ENCODE data around the gene NFS1.
"Not testable (repeated sequence)": the region's sequence is repeated elsewhere in the genome, so short reads cannot be mapped to it uniquely, and the experiment has no call there.

NFS1 gene

GRCh38 chr20:35699127-35699956 lies at the start of gene NFS1, which contains the start of gene ROMO1:
TSS of gene NFS1 (minus strand) at chr20:35699352. CDS start at chr20:35699288, 64 bp downstream.
TSS of gene ROMO1 (plus strand) at chr20:35699405. CDS start at chr20:35699633, 228 bp downstream.
- Histone ChIP-seq H3K79me2 (ENCODE audit: low read length) (peaks cover 40% of the 10 kb centered on the region), H3K9me3 (ENCODE audit: insufficient read depth, low read length) (no peaks in the 10 kb centered on the region)
- TF ChIP-seq EZH2phosphoT487 (IDR thresholded peaks at IDR 0.05; ENCODE audit: low read depth) (no peak), CTCF (IDR thresholded peaks at IDR 0.05; ENCODE audit: low read depth, low read length) (peak; percentile 31)

GRCh38 chr20:35744492-35744841 lies 45.3 kb upstream of the NFS1 start:
- Histone ChIP-seq H4K20me1 (ENCODE audit: insufficient read depth, low read length) (peaks cover 18% of the 10 kb centered on the region), H3K4me1 (ENCODE audit: low read length) (peaks cover 23% of the 10 kb centered on the region), H3K79me2 (ENCODE audit: low read length) (peaks cover 38% of the 10 kb centered on the region), H3K36me3 (replicated peaks; ENCODE audit: low read depth, low read length) (peaks cover 20% of the 10 kb centered on the region), H3K4me2 (ENCODE audit: low read length) (peak overlapping the region; percentile 84)
- not testable (repeated sequence) for H3K27me3 ChIP-seq (ENCODE audit: low read depth, low read length); H3K9me3 ChIP-seq (ENCODE audit: insufficient read depth, low read length); H3K9ac ChIP-seq (ENCODE audit: low read length); H2AFZ ChIP-seq (ENCODE audit: low read depth, low read length); H3K4me3 ChIP-seq (ENCODE audit: low read length); H3K27ac ChIP-seq (ENCODE audit: low read length)

More at GRCh38 chr20:35699127-35699956, at the start of gene NFS1, which contains the start of gene ROMO1:
- Histone ChIP-seq H4K20me1 (ENCODE audit: insufficient read depth, low read length) (peaks cover 13% of the 10 kb centered on the region), H3K9ac (ENCODE audit: low read length) (peak within 1 kb of the TSS; percentile 82), H3K27ac (ENCODE audit: low read length) (peak within 1 kb of the TSS; percentile 64), H3K4me3 (ENCODE audit: low read length) (peak within 1 kb of the TSS; percentile 80), H3K36me3 (replicated peaks; ENCODE audit: low read depth, low read length) (peaks cover 29% of the 10 kb centered on the region), H2AFZ (ENCODE audit: low read depth, low read length) (peak within 1 kb of the TSS; percentile 73), H3K4me2 (ENCODE audit: low read length) (peak within 1 kb of the TSS; percentile 72), H3K4me1 (ENCODE audit: low read length) (peaks cover 19% of the 10 kb centered on the region), H3K27me3 (ENCODE audit: low read depth, low read length) (no peaks in the 10 kb centered on the region)

GRCh38 chr20:35743693-35744491 lies 44.7 kb upstream of the NFS1 start:
- Histone ChIP-seq H3K4me3 (ENCODE audit: low read length) (peak overlapping the region; percentile 83), H3K27ac (ENCODE audit: low read length) (peak overlapping the region; percentile 89), H2AFZ (ENCODE audit: low read depth, low read length) (no peak overlapping the region), H3K9me3 (ENCODE audit: insufficient read depth, low read length) (no peaks in the 10 kb centered on the region), H3K27me3 (ENCODE audit: low read depth, low read length) (no peaks in the 10 kb centered on the region), H4K20me1 (ENCODE audit: insufficient read depth, low read length) (peaks cover 23% of the 10 kb centered on the region), H3K79me2 (ENCODE audit: low read length) (peaks cover 44% of the 10 kb centered on the region), H3K4me1 (ENCODE audit: low read length) (peaks cover 26% of the 10 kb centered on the region), H3K4me2 (ENCODE audit: low read length) (peak overlapping the region; percentile 84), H3K9ac (ENCODE audit: low read length) (peak overlapping the region; percentile 98), H3K36me3 (replicated peaks; ENCODE audit: low read depth, low read length) (peaks cover 25% of the 10 kb centered on the region)
- TF ChIP-seq CTCF (IDR thresholded peaks at IDR 0.05; ENCODE audit: low read depth, low read length) (no peak), EZH2phosphoT487 (IDR thresholded peaks at IDR 0.05; ENCODE audit: low read depth) (no peak)

GRCh38 chr20:35742741-35743523 lies 43.8 kb upstream of the NFS1 start:
- peak overlapping the region; percentile 98 for H3K9ac ChIP-seq (ENCODE audit: low read length)
- peak overlapping the region; percentile 89 for H3K27ac ChIP-seq (ENCODE audit: low read length)
- peaks cover 26% of the 10 kb centered on the region for H3K4me1 ChIP-seq (ENCODE audit: low read length)
- peak overlapping the region; percentile 84 for H3K4me2 ChIP-seq (ENCODE audit: low read length)
- H3K79me2 ChIP-seq (ENCODE audit: low read length), result peaks cover 53% of the 10 kb centered on the region
- peak overlapping the region; percentile 83 for H3K4me3 ChIP-seq (ENCODE audit: low read length)
- H3K27me3 ChIP-seq (ENCODE audit: low read depth, low read length), result no peaks in the 10 kb centered on the region
- peaks cover 32% of the 10 kb centered on the region for H4K20me1 ChIP-seq (ENCODE audit: insufficient read depth, low read length)
- no peak overlapping the region for H2AFZ ChIP-seq (ENCODE audit: low read depth, low read length)
- H3K9me3 ChIP-seq (ENCODE audit: insufficient read depth, low read length), result no peaks in the 10 kb centered on the region
- peaks cover 35% of the 10 kb centered on the region for H3K36me3 ChIP-seq (replicated peaks; ENCODE audit: low read depth, low read length)
- TF ChIP-seq EZH2phosphoT487 (IDR thresholded peaks at IDR 0.05; ENCODE audit: low read depth) (no peak), CTCF (IDR thresholded peaks at IDR 0.05; ENCODE audit: low read depth, low read length) (no peak)
